Fibroblast of mammary gland (primary cell): ENCODE results near the gene IRF1.

ENCODE experiments used
- DNase-seq: peaks from one replicate; pipeline ENCODE4 v3.0.0-alpha.2; 2010; ENCODE audit warnings: low read depth
- H3K4me3 ChIP-seq: 2 replicates; pipeline ENCODE4 v1.5.1; 2011; ENCODE audit warnings: low read depth, mild to moderate bottlenecking, low read length, moderate library complexity; ENCODE audit not compliant: control insufficient read depth
- TF ChIP-seq, protein P1 (sequence below): conservative IDR thresholded peaks from 2 replicates; pipeline ENCODE4 v1.5.1; 2011; ENCODE audit warnings: low read depth, low read length, inconsistent platforms; ENCODE audit not compliant: control insufficient read depth, insufficient read depth

IRF1 gene

DNA sequence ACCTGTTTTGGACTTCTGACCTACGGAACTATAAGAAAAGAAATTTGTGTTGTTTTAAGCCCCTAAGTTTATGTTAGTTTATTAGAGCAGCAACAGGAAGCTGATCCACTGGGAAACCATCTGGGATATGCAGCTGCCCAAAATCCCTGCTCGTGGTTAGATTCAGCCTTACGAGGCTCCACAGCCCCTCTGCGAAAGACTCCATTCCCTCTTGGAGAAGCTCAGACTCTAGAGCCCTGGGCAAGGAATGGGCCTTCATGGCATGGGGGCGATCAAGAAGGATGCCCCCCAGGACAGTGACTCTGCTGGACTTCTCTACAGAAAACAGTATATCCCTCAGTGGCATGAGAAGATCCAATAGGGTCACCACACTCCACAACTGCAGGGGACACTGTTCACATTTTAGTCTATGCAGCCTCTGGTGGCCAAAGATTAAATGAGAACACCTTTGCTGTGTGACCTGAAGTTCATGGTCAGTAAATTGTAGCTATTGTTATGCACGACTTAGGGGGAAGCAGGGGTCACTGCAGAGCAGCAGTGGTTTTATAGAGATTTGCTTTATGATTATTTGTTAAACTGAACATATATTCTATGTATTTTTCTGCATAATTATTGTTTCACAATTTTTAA is 21.1 kb downstream of the IRF1 start:
- DNase-seq, result no peak
- TF ChIP-seq, protein P1, sequence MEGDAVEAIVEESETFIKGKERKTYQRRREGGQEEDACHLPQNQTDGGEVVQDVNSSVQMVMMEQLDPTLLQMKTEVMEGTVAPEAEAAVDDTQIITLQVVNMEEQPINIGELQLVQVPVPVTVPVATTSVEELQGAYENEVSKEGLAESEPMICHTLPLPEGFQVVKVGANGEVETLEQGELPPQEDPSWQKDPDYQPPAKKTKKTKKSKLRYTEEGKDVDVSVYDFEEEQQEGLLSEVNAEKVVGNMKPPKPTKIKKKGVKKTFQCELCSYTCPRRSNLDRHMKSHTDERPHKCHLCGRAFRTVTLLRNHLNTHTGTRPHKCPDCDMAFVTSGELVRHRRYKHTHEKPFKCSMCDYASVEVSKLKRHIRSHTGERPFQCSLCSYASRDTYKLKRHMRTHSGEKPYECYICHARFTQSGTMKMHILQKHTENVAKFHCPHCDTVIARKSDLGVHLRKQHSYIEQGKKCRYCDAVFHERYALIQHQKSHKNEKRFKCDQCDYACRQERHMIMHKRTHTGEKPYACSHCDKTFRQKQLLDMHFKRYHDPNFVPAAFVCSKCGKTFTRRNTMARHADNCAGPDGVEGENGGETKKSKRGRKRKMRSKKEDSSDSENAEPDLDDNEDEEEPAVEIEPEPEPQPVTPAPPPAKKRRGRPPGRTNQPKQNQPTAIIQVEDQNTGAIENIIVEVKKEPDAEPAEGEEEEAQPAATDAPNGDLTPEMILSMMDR, result no peak
- H3K4me3 ChIP-seq, result no peak overlapping the region

DNA sequence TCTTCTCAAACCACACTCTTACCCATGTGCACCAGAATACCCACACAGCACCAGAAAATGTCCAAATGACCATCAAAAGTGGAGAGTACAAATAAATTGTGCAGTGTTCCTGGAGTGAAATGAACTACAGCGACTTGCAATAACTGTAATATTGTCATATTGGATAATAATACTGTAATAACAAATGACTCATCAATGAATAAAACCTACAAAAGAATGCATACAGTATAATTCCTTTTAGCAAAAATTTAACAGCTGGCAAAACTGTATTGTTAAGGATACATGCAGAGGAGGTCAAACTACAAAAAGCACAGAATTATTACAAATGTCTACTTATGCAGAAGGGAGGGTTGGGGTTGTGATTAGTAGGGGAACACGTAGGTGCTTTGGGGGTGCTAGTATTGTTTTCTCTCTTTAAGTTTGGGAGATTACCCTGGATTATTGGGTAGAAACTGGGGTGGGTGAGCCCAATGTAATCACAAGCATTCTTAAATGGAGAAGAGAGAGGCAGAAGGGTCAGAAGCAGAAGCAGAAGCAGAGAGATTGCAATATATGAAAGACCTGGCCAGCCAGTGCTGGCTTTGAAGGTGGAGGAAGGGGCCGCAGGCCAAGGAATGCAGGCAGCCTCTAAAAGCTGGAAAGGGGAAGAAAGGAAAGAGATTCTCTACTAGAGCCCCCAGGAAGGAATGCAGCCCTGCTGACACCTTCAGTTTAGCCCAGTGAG is 21.8 kb downstream of the IRF1 start:
- TF ChIP-seq, protein P1, result no peak
- H3K4me3 ChIP-seq, result no peak overlapping the region
- DNase-seq, result no peak

DNA sequence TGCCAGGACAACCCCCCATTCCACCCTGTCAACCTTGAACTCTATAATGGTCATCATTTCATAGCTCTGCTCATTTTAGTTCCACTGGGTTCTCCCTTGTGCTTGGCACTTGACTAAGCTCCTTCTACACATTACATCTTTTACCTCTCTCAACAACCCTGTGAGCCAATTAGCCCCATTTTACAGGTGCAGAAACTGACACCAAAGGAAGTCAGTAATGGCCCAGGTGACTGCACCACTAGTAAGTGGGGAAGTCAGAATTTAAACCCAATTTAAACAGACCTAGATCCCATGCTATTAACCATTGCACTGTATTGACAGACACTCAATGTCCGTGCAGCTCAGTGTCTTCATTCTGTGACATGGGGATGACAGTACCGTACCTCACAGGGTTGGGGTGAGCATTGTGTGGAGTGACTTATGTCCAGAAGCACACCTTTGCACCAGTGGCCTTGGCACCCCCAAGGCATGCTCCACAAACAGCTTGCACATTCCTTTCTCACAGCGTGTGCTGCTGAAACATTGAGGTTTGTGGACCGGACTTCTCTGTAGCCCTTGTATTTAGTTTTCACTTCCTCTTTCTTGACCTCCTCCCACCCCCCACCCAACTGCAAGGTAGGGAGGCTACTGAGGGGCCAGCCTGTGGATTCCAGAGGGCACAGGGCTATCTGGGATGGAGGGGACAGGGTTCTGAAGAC is 23.1 kb downstream of the IRF1 start:
- no peak for DNase-seq
- H3K4me3 ChIP-seq, result no peak overlapping the region
- TF ChIP-seq, protein P1, result no peak

DNA sequence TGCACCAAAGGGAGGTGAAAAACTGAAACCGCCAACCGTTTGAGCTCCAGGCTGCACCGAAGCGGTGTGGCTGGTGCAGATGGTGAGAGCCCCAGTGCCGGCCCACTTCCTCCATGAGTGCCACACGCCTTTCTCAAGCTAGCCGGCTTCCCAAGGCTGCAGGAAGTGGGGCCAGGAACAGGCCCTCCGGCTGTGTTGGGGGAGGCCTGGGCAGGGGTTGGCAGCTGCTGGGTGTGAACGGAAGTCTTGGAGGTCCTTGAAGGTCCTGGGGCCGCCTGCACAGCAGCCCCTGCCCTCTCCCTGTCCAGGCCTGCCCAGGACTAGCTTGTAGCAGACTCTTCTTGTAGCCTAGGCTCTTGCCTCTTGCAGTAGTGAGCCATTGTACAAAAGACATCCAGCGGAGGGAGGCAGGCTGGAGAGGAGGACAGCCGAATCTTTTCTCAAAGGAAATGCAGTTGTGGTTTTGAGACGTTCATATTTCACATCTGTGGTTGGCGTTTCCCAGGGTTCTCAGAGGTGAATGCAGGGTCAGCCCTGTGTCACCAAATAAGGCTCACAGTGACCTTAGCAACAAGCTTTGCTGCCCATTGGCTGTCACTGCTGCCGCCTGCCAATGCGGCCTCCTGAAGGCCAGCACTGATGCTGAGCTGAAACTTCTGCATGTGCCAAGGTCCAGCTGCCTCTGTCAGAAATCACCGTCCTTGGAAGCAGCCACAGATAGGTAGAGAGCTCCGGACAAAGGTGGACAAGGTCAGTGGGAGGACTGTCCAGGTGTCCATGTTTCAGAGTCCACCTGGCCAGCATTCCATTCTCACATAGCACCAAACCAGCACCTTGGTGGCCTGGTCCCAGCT is 23.9 kb downstream of the IRF1 start:
- H3K4me3 ChIP-seq, result no peak overlapping the region
- peak; percentile 44 for DNase-seq
- TF ChIP-seq, protein P1, result no peak

DNA sequence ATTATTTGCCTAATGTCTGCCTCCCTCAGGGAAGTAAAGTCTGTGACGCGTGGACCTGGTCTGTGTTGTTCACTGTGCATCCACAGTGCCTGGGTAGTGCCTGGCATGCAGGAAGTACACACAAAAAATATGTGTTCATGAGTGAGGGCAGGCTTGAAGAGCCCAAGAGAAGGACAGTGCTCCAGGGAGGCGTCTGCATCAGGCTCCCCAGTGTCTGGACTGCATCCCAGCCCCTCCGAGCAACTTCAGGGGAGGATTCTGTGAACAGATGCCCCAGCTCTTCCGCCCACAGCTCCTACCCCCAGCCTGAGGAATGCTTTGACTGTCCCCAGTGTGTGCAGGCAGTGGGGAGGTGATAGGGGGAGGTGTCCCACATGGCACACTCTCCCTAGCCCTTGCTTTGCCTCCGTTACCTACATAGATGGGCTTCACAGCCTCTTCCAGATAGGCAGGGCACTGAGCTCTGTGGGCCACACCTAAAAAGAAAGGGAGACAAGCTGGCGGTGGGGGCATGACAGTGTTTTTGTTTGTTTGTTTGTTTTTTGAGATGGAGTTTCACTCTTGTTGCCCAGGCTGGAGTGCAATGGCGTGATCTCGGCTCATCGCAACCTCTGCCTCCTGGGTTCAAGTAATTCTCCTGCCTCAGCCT is 25.4 kb downstream of the IRF1 start:
- TF ChIP-seq, protein P1, result no peak

DNA sequence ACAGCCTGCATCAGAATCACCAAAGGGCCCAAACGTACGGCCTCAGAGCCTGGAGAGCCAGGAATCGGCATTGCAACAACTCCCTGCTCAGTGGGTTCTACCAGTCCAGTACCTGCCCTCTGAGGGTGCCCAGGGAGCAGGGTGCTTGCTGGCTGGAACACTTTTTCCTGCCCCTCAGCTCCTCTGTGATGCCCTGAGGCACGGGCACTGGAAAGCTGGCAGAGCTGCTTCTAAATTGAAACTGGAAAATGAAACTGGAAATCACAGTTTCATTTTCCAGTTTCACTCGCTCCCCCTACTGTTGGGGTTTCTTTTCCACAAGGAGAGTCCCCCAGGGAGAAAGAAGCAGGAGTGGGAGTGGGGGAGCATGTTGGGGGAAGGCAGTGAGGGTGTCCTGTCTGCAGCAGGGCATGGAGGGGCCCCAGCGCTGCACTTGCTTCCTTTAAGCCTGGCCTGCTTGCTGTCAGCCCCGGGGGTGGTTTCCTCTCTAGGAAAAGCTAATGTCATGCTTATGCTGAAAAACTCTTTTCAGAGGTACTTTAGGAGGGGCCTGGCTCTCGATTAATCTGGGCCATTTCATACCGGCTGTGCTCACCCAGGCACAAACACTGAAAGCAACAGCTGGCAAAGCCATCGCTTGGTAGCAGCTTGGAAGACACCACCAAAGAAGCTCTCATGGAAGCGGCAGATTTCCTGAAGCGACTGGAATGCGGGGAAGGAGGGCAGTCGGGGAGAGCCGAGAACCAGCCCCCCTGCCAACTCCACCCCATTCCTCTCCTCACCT is 26.2 kb downstream of the IRF1 start:
- no peak overlapping the region for H3K4me3 ChIP-seq
- no peak for DNase-seq
- TF ChIP-seq, protein P1, result peak; percentile 13

More for the DNA sequence above, 25.4 kb downstream of the IRF1 start:
- no peak overlapping the region for H3K4me3 ChIP-seq
- DNase-seq, result no peak
